Tibial artery (tissue), 4 donors: Measurements from ENCODE around the gene RUNX2.

Experiments used
- DNase-seq, 2 donors: peaks; one replicate each; pipeline ENCODE4 v3.0.0-alpha.2; 2019
- H3K27ac ChIP-seq, 2 donors: fragments of 200-600 bp; sonication (generic) in 1 of 2; 1 replicate in 1 of 2; 2 replicates in 1 of 2; pipeline ENCODE4 v1.5.1; 2018 to 2019; ENCODE audit warnings: mild to moderate bottlenecking in 1 of 2
- H3K27me3 ChIP-seq, 2 donors: fragments of 200-600 bp; sonication (generic) in 1 of 2; one replicate each; pipeline versions ENCODE4 v1.5.1 to v1.6.0; 2016 to 2019
- H3K36me3 ChIP-seq, 3 donors: fragments of 200-600 bp; sonication (generic) in 2 of 3; one replicate each; pipeline ENCODE4 v1.5.1; 2016 to 2019; ENCODE audit warnings: mild to moderate bottlenecking in 2 of 3
- H3K4me1 ChIP-seq, 4 donors: fragments of 200-600 bp; sonication (generic) in 2 of 4; 1 replicate in 3 of 4; 2 replicates in 1 of 4; pipeline ENCODE4 v1.5.1; 2016 to 2019
- H3K4me3 ChIP-seq, 2 donors: fragments of 200-600 bp; sonication (generic) in 1 of 2; 1 replicate in 1 of 2; 2 replicates in 1 of 2; pipeline ENCODE4 v1.5.1; 2018 to 2019; ENCODE audit warnings: mild to moderate bottlenecking in 2 of 2
- H3K9me3 ChIP-seq, 3 donors: fragments of 200-600 bp; sonication (generic) in 1 of 3; one replicate each; pipeline ENCODE4 v1.5.1; 2016 to 2019
- intact Hi-C: fragments of 100-400 bp; cut with DNase I; formaldehyde crosslinking; loops from one replicate; pipeline ENCODE4 v1.15.0; 2023; ENCODE audit warnings: low total_unique reads
- TF ChIP-seq, protein P1 (sequence below), 2 experiments: fragments of 200-600 bp in 1 of 2; fragments of 450-650 bp in 1 of 2; IDR thresholded peaks; one replicate each; pipeline ENCODE4 v1.5.1; 2017 to 2019; ENCODE audit warnings: antibody characterized with exemption in 2 of 2, mild to moderate bottlenecking in 1 of 2, moderate library complexity in 1 of 2

The RUNX2 gene

DNA sequence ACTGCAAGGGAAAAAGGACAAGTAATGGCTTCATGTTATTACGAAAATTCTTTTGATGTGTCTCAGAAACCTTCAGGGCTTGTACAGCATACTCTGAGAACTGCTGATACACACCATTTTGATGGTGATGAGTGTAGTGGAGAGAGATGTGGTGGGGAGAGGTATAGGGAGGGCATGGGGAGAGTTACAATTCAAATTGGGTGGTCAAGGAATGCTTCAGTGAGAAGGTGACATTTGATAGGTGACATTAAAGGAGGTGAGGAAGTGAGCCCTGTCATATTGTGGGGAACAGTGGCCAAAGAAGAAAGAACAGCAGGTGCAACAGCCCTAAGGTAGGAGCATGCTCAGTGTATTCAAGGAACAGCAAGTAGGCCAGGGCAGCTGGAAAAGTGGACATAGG lies 368.6 kb downstream of the RUNX2 start:
- Histone ChIP-seq H3K27me3 (peaks cover 0 to 3% of the 10 kb centered on the region in 2 donors), H3K27ac (no peak overlapping the region), H3K9me3 (no peaks in the 10 kb centered on the region), H3K4me3 (no peak overlapping the region), H3K4me1 (no peaks in the 10 kb centered on the region), H3K36me3 (no peaks in the 10 kb centered on the region)
- intact Hi-C loops: no loop called here
- TF ChIP-seq, protein P1, sequence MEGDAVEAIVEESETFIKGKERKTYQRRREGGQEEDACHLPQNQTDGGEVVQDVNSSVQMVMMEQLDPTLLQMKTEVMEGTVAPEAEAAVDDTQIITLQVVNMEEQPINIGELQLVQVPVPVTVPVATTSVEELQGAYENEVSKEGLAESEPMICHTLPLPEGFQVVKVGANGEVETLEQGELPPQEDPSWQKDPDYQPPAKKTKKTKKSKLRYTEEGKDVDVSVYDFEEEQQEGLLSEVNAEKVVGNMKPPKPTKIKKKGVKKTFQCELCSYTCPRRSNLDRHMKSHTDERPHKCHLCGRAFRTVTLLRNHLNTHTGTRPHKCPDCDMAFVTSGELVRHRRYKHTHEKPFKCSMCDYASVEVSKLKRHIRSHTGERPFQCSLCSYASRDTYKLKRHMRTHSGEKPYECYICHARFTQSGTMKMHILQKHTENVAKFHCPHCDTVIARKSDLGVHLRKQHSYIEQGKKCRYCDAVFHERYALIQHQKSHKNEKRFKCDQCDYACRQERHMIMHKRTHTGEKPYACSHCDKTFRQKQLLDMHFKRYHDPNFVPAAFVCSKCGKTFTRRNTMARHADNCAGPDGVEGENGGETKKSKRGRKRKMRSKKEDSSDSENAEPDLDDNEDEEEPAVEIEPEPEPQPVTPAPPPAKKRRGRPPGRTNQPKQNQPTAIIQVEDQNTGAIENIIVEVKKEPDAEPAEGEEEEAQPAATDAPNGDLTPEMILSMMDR (IDR thresholded peaks at IDR 0.05): no peak
- DNase-seq: no peak

DNA sequence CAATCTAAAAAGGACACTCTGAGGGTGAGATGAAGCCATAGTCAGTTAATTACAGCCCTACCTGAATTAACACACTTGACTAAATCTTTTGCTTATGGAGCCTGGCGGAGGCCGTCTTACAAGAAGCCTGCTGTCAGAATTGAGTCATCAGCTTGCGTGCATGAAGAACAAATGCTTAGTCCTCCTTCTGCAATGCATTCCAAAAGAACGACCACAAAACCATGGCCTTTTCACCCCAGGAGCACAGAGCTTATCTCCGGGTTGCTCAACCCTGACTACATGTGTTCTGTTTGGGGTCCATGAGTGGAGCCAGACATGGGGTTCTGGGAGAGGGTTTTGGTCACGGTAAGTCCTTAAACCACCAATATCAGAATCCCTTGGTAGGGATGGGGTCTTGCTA lies 369.5 kb downstream of the RUNX2 start:
- no peaks in the 10 kb centered on the region for H3K36me3 ChIP-seq
- peaks cover 0 to 4% of the 10 kb centered on the region in 2 donors for H3K27me3 ChIP-seq
- H3K4me1 ChIP-seq: no peaks in the 10 kb centered on the region
- H3K27ac ChIP-seq: no peak overlapping the region
- H3K9me3 ChIP-seq: no peaks in the 10 kb centered on the region
- no peak overlapping the region for H3K4me3 ChIP-seq
- TF ChIP-seq, protein P1 (IDR thresholded peaks at IDR 0.05): no peak
- intact Hi-C loops: no loop called here
- DNase-seq: no peak

DNA sequence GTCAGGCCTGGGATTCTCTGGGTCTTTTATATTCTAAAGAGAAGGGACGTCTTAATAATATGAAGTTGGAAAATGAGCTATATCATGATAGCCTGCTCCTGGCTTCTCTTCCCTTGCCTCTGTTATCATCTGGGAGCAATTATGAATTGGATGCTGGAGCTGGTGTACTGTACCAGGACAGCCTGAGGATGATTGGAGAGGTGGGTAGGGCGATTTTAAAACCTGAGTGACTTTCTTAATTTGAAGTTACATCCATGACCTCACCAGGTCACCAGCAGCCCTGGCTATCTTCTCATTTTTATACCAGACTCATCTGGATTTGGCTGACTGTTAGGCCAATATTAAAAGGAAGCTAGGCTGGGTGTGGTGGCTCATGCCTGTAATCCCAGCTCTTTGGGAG lies 369.9 kb downstream of the RUNX2 start:
- TF ChIP-seq, protein P1 (IDR thresholded peaks at IDR 0.05): no peak
- Histone ChIP-seq H3K27me3 (peaks cover 0 to 4% of the 10 kb centered on the region in 2 donors), H3K36me3 (no peaks in the 10 kb centered on the region), H3K4me1 (no peaks in the 10 kb centered on the region), H3K9me3 (no peaks in the 10 kb centered on the region), H3K27ac (no peak overlapping the region), H3K4me3 (no peak overlapping the region)
- intact Hi-C loops: no loop called here
- DNase-seq: no peak

DNA sequence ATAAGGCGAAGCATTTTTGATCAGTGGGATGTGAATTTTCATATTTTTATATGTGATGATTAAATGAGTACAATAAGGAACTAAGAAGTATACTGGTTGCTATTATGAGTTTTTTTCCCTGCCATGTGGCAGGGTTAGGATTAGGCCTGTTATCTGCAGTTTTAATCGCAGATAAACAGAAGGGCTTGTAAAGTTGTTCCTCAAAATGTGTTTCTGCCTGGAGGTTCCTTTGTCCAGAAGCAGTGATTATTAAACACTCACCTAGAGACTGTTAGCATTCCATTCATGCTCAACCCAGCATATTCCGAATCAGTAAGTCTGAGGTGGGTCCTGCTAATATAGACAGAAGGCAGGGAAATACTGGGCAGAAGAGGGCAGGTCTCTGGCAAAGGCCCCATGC lies 371.5 kb downstream of the RUNX2 start:
- Histone ChIP-seq H3K27ac (no peak overlapping the region), H3K27me3 (peaks cover 0 to 4% of the 10 kb centered on the region in 2 donors), H3K9me3 (no peaks in the 10 kb centered on the region), H3K4me1 (no peaks in the 10 kb centered on the region), H3K4me3 (no peak overlapping the region), H3K36me3 (no peaks in the 10 kb centered on the region)
- no peak for DNase-seq
- TF ChIP-seq, protein P1 (IDR thresholded peaks at IDR 0.05): no peak
- intact Hi-C loops: no loop called here

DNA sequence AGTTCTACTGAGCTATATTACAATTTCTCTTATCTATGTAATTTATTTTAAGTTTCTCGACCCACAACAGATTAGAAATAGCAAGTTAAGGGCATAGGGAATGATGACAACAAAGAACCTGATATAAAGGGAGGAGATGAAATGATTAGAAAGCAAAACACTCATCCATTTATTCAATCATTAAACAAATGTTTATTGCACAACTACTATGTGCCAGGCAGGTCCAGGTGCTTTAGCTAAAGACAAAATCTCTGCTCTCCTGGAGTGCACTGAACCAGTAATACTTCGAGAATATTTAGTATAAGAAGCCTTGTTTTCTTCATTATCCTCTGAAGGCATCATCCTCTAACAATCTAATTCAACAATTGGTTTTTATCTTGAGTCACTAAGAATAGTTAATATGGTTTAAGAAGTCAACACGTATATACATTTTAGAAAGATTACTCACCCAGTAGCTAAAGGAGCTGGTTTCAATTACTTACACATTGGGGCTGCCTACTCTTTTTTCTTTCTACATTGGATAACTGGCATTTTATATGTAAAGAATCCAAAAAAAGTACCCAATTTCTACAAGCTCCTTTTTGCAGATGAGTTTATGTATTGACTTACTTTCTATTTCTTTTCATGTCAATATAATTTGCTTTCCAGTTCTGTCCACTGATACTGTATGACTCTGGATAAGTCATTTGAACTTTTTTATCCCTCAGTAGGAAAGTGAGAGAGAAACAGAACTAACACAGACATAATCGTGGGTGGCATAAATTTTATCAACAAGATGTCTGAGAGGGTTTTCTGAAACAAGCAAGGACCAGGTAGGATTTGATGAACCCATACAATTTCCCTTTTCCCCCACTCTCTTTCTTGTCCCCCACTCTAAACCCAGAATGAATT lies 375.0 kb downstream of the RUNX2 start:
- H3K4me1 ChIP-seq: no peaks in the 10 kb centered on the region
- H3K27me3 ChIP-seq: peaks cover 0 to 4% of the 10 kb centered on the region in 2 donors
- no peak for DNase-seq
- H3K36me3 ChIP-seq: no peaks in the 10 kb centered on the region
- no peaks in the 10 kb centered on the region for H3K9me3 ChIP-seq
- intact Hi-C loops: no loop called here
- no peak overlapping the region for H3K4me3 ChIP-seq
- TF ChIP-seq, protein P1 (IDR thresholded peaks at IDR 0.05): no peak
- H3K27ac ChIP-seq: no peak overlapping the region
